ENCODE measurements around the gene GID4.

- TF ChIP-seq POLR2A (IDR thresholded peaks at IDR 0.05; ENCODE audit: low read depth, low read length): no peak
- TF ChIP-seq POLR2AphosphoS5 (IDR thresholded peaks at IDR 0.05; ENCODE audit: low read depth, low read length): no peak
Observed at GRCh38 chr17:18059283-18059682, 20.1 kb downstream of the GID4 start.
